ENCODE results near the gene CHAMP1.
"Not testable (repeated sequence)": the region's sequence is repeated elsewhere in the genome, so short reads cannot be mapped to it uniquely, and the experiment has no call there.

CHAMP1 gene

GRCh38 chr13:114334305-114335053, 20.2 kb downstream of the CHAMP1 start:
- no peak for DNase-seq

- DNase-seq, result not testable (repeated sequence)
These were observed 22.2 kb downstream of the CHAMP1 start for GRCh38 chr13:114336457-114336856.

DNA sequence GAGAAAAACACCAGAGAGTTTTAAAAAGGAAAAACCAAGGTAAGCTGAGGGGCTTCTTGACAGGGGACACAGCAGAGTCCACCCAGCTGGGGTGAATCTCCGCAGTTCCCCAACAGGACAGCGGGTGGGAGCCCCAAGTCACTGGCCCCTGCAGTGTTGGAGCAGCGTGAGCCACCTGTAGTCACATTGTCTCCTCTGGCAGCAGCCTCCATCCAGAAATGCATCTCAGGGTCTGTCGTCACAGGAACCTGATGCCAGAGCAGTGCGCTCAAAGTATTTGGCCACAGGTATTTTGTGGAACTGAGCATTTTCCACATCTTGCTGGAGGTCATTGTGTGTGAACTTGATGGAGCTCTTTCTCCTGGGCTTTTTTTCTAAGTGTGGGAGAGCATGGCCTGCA, 24.7 kb downstream of the CHAMP1 start:
- no peak for DNase-seq

DNA sequence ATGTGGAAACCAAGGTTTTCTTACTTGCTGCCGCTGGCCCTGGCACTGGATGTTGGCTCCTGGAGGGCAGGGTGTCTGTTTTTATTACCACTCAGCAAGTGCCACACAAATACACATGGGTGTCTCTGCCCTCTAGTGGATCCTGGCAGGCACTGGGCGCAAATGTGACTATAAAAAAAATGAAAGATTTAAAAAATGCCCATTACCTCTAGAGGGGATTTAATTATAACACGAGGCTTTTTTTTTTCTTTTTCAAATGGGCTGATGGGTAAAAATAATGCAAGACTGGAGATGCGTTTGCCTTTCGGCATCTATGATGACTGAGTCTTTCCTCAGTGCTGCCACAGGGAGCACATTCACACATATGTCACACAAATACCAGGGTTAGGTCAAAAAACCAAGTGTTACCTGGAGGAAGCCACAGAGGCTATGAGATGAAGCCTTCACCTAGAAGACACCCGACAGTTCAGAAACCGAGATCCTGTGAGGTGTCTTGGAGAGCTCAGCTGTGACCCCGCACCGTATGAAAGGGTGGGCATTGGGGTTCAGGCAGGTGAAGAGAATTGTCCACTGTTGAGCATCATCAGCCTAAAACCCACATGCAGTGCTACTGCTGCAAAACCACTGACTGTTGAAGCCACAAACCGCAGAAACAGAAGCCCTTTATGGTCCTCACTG, 25.7 kb downstream of the CHAMP1 start:
- no peak for DNase-seq

- no peak for DNase-seq
These were observed 26.9 kb downstream of the CHAMP1 start for GRCh38 chr13:114341003-114341777.

DNA sequence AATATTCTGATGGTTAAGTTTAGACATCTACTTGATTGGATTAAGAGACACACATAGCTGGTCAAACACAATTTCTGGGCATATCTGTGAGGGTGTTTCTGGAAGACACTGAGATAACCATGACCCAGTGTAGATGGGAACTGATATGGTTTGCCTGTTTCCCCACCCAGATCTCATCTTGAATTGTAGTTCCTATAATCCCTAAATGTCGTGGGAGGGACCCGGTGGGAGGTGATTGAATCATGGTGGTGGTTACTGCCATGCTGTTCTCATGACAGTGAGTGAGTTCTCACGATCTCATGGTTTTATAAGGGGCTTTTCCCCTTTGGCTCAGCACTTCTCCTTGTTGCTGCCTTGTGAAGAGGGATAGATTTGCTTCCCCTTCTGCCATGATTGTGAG, 33.0 kb downstream of the CHAMP1 start:
- DNase-seq, result not testable (repeated sequence)

DNA sequence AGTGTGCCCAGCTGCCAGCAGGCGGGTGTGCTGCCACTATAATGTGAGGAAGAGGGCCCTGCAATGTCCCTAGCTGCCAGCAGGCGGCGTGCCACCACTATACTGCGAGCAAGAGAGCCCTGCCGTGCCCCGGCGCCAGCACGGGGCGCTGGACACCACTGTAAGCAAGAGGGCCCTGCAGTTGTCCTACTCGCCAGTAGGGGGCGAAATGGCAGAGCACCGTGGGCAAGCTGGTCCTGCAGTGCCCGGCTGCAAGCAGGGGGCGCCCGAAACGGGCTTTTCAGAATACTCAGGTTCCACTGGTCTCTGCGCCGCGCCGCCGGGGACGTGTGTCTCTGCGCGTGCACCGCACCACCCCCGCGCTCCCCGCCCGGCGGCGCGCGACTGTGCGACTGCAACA, 38.5 kb downstream of the CHAMP1 start:
- not testable (repeated sequence) for DNase-seq

DNA sequence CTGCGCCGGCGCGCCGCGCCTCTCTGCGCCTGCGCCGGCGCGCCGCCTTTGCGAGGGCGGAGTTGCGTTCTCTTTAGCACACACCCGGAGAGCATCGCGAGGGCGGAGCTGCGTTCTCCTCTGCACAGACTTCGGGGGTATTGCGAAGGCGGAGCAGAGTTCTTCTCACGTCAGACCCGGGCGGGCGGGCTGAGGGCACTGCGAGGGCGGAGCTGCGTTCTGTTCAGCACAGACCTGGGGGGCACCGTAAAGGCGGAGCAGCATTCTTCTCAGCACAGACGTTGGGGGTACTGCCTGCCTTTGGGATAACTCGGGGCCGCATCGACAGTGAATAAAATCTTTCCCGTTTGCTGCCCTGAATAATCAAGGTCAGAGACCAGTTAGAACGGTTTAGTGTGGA, 39.1 kb downstream of the CHAMP1 start:
- DNase-seq, result not testable (repeated sequence)
